Endothelial cell of umbilical vein (primary cell): Measurements from ENCODE around the gene MAX. TPM values are rescaled to one million over a fixed set of nuclear protein-coding genes. Genes with fewer than 3 reads are reported as not detected.

Experiments used
- BruUV-seq: library from RNA; stranded (reverse); fragments of 400-500 nt; replicated peaks from 2 replicates; lab custom pipeline; 2021; lab: Mats Ljungman, UMichigan
- CTCF ChIA-PET: fragments of 300-600, 350-600 bp; sonication (Branson Sonifier 250); formaldehyde crosslinking; loops from one replicate; lab custom pipeline; 2021; ENCODE audit warnings: antibody characterized with exemption, inconsistent platforms; lab: Charles Lee
- POLR2A ChIA-PET: fragments of 300-600, 350-600 bp; sonication (Branson Sonifier 250); formaldehyde crosslinking; loops from one replicate; lab custom pipeline; 2021; ENCODE audit warnings: antibody characterized with exemption, inconsistent platforms; lab: Charles Lee
- DNase-seq: peaks from one replicate; pipeline ENCODE4 v3.0.0-alpha.2; 2011; ENCODE audit warnings: low read depth, low spot score
- FAIRE-seq: peaks from 2 replicates; lab custom pipeline; 2011; peaks lifted over from hg19 to GRCh38; lab: Jason Lieb, UNC
- H2AFZ ChIP-seq: 2 replicates; pipeline ENCODE4 v1.6.0; 2012; ENCODE audit warnings: low read depth, low read length, control low read depth, inconsistent platforms
- H3K27ac ChIP-seq: 2 replicates; pipeline ENCODE4 v1.5.1; 2011; ENCODE audit warnings: low read depth, mild to moderate bottlenecking, control low read depth, low read length, moderate library complexity; ENCODE audit not compliant: insufficient read depth
- H3K27me3 ChIP-seq, 2 experiments: 2 replicates each; pipeline versions ENCODE4 v1.6.0 to v1.6.1; 2011; ENCODE audit warnings: low read length in 2 of 2, mixed read lengths in 1 of 2; ENCODE audit not compliant: control insufficient read depth in 2 of 2, insufficient read depth in 2 of 2
- H3K36me3 ChIP-seq, 2 experiments: 2 replicates in 1 of 2; 3 replicates in 1 of 2; pipeline ENCODE4 v1.5.1; 2011; ENCODE audit warnings: low read length in 2 of 2, mild to moderate bottlenecking in 1 of 2, moderate library complexity in 1 of 2; ENCODE audit not compliant: control insufficient read depth in 2 of 2, insufficient read depth in 2 of 2; ENCODE audit errors: extremely low read depth in 1 of 2
- H3K4me1 ChIP-seq: 3 replicates; pipeline ENCODE4 v1.5.1; 2011; ENCODE audit warnings: mild to moderate bottlenecking, low read length; ENCODE audit not compliant: control insufficient read depth, insufficient read depth; ENCODE audit errors: extremely low read depth
- H3K4me2 ChIP-seq: 2 replicates; pipeline ENCODE4 v1.6.1; 2011; ENCODE audit warnings: low read length, control low read depth, mixed read lengths; ENCODE audit not compliant: insufficient read depth
- H3K4me3 ChIP-seq, 3 experiments: fragments of 200-600 bp in 1 of 3; sonication (generic), shearing (Covaris generic) in 1 of 3; replicated peaks in 1 of 3; 2 replicates each; pipeline ENCODE4 v1.5.1; 2011 to 2016; ENCODE audit warnings: control low read depth in 3 of 3, low read length in 3 of 3, mild to moderate bottlenecking in 2 of 3, inconsistent platforms in 1 of 3, low read depth in 1 of 3, moderate library complexity in 1 of 3; ENCODE audit not compliant: insufficient read depth in 1 of 3
- H3K79me2 ChIP-seq: 2 replicates; pipeline ENCODE4 v1.6.0; 2012; ENCODE audit warnings: low read length, inconsistent platforms; ENCODE audit not compliant: control insufficient read depth, insufficient read depth
- H3K9ac ChIP-seq: replicated peaks from 2 replicates; pipeline ENCODE3; 2011; ENCODE audit warnings: low read length, control low read depth; ENCODE audit not compliant: insufficient read depth; ENCODE audit errors: extremely low read depth
- H3K9me1 ChIP-seq: replicated peaks from 3 replicates; pipeline ENCODE4 v1.6.0; 2011; ENCODE audit warnings: mild to moderate bottlenecking, low read length; ENCODE audit not compliant: control insufficient read depth, insufficient read depth; ENCODE audit errors: extremely low read depth
- H3K9me3 ChIP-seq: replicated peaks from 2 replicates; pipeline ENCODE4 v1.5.1; 2012; ENCODE audit warnings: low read length, inconsistent platforms; ENCODE audit not compliant: control insufficient read depth, insufficient read depth
- H4K20me1 ChIP-seq: replicated peaks from 2 replicates; pipeline ENCODE3; 2011; ENCODE audit warnings: mild to moderate bottlenecking, low read length; ENCODE audit not compliant: control insufficient read depth, insufficient read depth; ENCODE audit errors: extremely low read depth
- EZH2 ChIP-seq: IDR thresholded peaks from 2 replicates; pipeline ENCODE4 v1.6.1; 2012; ENCODE audit warnings: borderline replicate concordance, low read depth, mild to moderate bottlenecking, moderate library complexity, low read length, inconsistent platforms; ENCODE audit not compliant: severe bottlenecking
- FOS ChIP-seq: IDR thresholded peaks from 2 replicates; pipeline ENCODE4 v1.6.1; 2011; ENCODE audit warnings: mild to moderate bottlenecking, low read length, moderate library complexity, borderline replicate concordance; ENCODE audit not compliant: insufficient read depth
- JUN ChIP-seq: IDR thresholded peaks from 2 replicates; pipeline ENCODE4 v1.6.1; 2011; ENCODE audit warnings: borderline replicate concordance, low read depth; ENCODE audit not compliant: insufficient read length, insufficient read depth
- MYC ChIP-seq: IDR thresholded peaks from one replicate; pipeline ENCODE4 v1.6.1; 2011; ENCODE audit warnings: mild to moderate bottlenecking, low read depth, low read length
- POLR2A ChIP-seq: IDR thresholded peaks from 2 replicates; pipeline ENCODE4 v1.6.1; 2012; ENCODE audit warnings: low read depth, mild to moderate bottlenecking, control low read depth, low read length
- POLR2AphosphoS5 ChIP-seq: IDR thresholded peaks from 2 replicates; pipeline ENCODE4 v1.6.1; 2012; ENCODE audit warnings: low read depth, mild to moderate bottlenecking, control low read depth, low read length, moderate library complexity; ENCODE audit not compliant: insufficient read depth
- dilution Hi-C: fragments of 300-500 bp; cut with MboI; formaldehyde crosslinking; loops from one replicate; pipeline ENCODE4 v1.15.0; 2019; ENCODE audit warnings: low sequenced_read_pairs; ENCODE audit not compliant: extremely low pct_ligation_motif_present
- intact Hi-C: fragments of 100-400 bp; cut with micrococcal nuclease; formaldehyde crosslinking; loops from one replicate; pipeline ENCODE4 v1.10.0; 2022
- polyA plus RNA-seq, 4 experiments: library from polyadenylated mRNA; depleted of rRNA in 3 of 4; stranded (reverse) in 3 of 4; unstranded in 1 of 4; fragments of >200 nt; gene quantifications; 2 replicates each; pipeline versions ENCODE4 v1.2.1 to v1.2.3, GENCODE V29; 2011 to 2012; ENCODE audit warnings: missing spikeins in 1 of 4
- total RNA-seq: library from RNA; stranded (reverse); gene quantifications from 2 replicates; pipeline ENCODE4 v1.2.3, GENCODE V29; 2021
- TF ChIP-seq, protein P1 (sequence below): IDR thresholded peaks from 2 replicates; pipeline ENCODE4 v1.6.1; 2011; ENCODE audit not compliant: insufficient read depth, insufficient read length
- TF ChIP-seq, protein P2 (sequence below), 2 donors: IDR thresholded peaks; 1 replicate in 1 of 2; 2 replicates in 1 of 2; pipeline ENCODE4 v1.5.1; 2011; ENCODE audit warnings: low read length in 2 of 2, mild to moderate bottlenecking in 2 of 2, moderate library complexity in 2 of 2, control low read depth in 1 of 2, inconsistent platforms in 1 of 2, low read depth in 1 of 2; ENCODE audit not compliant: insufficient read depth in 1 of 2; ENCODE audit errors: extremely low read depth in 1 of 2

MAX gene
- total and polyA plus RNA-seq, 2 donors (not counting 3 experiments of a cell fraction or from before 2014, with no cell fraction given): 70.1 to 79.5 TPM

DNA sequence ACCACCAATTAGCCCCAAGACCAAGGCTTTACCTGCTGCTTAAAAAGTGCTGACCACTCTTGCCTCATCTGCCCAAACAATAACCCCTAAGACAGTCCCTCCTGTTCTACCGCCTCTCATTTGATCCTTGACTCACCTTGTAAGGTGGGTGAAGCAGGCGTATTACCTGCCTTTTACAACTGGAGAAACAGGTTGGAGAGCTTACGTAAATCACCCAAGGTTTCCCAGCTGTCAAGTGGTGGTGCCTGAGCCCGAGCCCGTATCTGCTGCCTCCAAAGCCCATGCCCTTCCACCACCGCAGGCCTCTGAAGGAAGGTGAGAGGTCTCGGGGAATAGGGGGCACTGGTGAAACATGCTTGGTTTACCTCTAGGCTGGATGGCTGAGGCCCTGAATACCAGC, 36.6 kb downstream of the MAX start:
- H4K20me1 ChIP-seq: no peaks in the 10 kb centered on the region
- no peak overlapping the region for H3K27ac ChIP-seq
- dilution Hi-C loops: no loop called here
- no peak overlapping the region for H2AFZ ChIP-seq
- DNase-seq: no peak
- H3K4me2 ChIP-seq: no peak overlapping the region
- no peaks in the 10 kb centered on the region for H3K79me2 ChIP-seq
- no TSS peak for BruUV-seq
- no peaks in the 10 kb centered on the region for H3K9me3 ChIP-seq
- peaks cover 4 to 31% of the 10 kb centered on the region in 2 experiments for H3K36me3 ChIP-seq
- H3K9me1 ChIP-seq: no peaks in the 10 kb centered on the region
- FAIRE-seq: no peak
- intact Hi-C loops: no loop called here
- CTCF ChIA-PET: no interaction called here
- no peaks in the 10 kb centered on the region for H3K27me3 ChIP-seq
- TF ChIP-seq POLR2AphosphoS5 (no peak), EZH2 (no peak), MYC (no peak), FOS (no peak), POLR2A (no peak), JUN (no peak)
- TF ChIP-seq, protein P1, sequence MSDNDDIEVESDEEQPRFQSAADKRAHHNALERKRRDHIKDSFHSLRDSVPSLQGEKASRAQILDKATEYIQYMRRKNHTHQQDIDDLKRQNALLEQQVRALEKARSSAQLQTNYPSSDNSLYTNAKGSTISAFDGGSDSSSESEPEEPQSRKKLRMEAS: no peak
- TF ChIP-seq, protein P2, sequence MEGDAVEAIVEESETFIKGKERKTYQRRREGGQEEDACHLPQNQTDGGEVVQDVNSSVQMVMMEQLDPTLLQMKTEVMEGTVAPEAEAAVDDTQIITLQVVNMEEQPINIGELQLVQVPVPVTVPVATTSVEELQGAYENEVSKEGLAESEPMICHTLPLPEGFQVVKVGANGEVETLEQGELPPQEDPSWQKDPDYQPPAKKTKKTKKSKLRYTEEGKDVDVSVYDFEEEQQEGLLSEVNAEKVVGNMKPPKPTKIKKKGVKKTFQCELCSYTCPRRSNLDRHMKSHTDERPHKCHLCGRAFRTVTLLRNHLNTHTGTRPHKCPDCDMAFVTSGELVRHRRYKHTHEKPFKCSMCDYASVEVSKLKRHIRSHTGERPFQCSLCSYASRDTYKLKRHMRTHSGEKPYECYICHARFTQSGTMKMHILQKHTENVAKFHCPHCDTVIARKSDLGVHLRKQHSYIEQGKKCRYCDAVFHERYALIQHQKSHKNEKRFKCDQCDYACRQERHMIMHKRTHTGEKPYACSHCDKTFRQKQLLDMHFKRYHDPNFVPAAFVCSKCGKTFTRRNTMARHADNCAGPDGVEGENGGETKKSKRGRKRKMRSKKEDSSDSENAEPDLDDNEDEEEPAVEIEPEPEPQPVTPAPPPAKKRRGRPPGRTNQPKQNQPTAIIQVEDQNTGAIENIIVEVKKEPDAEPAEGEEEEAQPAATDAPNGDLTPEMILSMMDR (IDR thresholded peaks at IDR 0.05; ENCODE audit: extremely low read depth in 1 of 2, insufficient read depth in 1 of 2, low read depth in 1 of 2, low read length in 2 of 2): no peak
- peaks cover 3% of the 10 kb centered on the region for H3K4me1 ChIP-seq
- POLR2A ChIA-PET: no interaction called here
- no peak overlapping the region for H3K9ac ChIP-seq
- H3K4me3 ChIP-seq: no peak overlapping the region
